ENCODE data around the gene NPAS3.
A peak's percentile ranks its signal among the peaks of the same experiment; 100 is the strongest.

The NPAS3 gene

DNA sequence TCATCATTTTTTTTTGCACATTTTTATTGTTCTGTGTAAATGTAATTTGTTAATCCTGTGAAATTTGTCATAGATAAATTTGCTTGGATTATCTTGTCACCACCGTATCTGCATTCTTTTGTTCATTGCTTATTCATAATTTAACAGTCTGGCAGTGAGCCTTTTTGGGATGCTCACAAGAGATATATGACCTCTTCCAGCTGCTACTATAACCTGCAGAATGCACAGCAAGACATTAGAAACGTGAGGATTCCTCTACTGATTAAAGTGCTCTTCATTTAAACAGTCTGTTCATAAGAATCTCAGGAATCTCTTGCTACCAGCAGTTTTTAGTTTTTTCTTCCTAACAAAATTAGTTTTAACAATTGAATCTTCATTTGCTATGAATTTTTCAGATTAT, 9.1 kb downstream of the NPAS3 start:
- TF ChIP-seq, protein P1, sequence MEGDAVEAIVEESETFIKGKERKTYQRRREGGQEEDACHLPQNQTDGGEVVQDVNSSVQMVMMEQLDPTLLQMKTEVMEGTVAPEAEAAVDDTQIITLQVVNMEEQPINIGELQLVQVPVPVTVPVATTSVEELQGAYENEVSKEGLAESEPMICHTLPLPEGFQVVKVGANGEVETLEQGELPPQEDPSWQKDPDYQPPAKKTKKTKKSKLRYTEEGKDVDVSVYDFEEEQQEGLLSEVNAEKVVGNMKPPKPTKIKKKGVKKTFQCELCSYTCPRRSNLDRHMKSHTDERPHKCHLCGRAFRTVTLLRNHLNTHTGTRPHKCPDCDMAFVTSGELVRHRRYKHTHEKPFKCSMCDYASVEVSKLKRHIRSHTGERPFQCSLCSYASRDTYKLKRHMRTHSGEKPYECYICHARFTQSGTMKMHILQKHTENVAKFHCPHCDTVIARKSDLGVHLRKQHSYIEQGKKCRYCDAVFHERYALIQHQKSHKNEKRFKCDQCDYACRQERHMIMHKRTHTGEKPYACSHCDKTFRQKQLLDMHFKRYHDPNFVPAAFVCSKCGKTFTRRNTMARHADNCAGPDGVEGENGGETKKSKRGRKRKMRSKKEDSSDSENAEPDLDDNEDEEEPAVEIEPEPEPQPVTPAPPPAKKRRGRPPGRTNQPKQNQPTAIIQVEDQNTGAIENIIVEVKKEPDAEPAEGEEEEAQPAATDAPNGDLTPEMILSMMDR (IDR thresholded peaks at IDR 0.05; ENCODE audit: poor library complexity, severe bottlenecking) = no peak
- DNase-seq (ENCODE audit: low spot score) (no peak), ATAC-seq (ENCODE audit: low read depth) (no peak)
- H3K36me3 ChIP-seq (ENCODE audit: low read depth) = no peaks in the 10 kb centered on the region
- H3K27ac ChIP-seq (ENCODE audit: poor library complexity, severe bottlenecking) = no peak overlapping the region
- H3K27me3 ChIP-seq (ENCODE audit: insufficient read depth, poor library complexity, severe bottlenecking) = peaks cover 78% of the 10 kb centered on the region
- H3K4me1 ChIP-seq (ENCODE audit: insufficient read depth, poor library complexity, severe bottlenecking) = no peaks in the 10 kb centered on the region
- no peak overlapping the region for H3K4me3 ChIP-seq (ENCODE audit: severe bottlenecking)
- H3K9me3 ChIP-seq (ENCODE audit: severe bottlenecking) = no peaks in the 10 kb centered on the region

DNA sequence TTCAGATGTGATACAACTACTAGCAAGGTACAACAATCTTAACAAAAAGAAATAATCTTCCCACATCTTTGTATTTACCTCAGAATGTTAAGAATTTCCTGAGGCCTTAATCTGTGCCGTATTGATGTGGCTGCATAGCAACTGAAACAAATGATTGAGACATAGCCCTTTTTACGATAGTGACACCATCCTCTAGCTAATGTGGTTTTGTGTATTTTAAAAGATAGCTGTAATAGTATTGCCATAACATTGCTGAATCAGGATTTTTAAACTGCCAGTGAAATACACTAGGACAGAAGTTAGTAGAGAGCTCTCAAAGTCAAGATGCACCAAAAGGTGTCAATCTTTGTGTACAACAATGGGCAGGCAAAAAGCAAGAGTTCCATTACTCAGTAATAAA, 11.9 kb downstream of the NPAS3 start:
- no peak for DNase-seq (ENCODE audit: low spot score)
- TF ChIP-seq, protein P1 (IDR thresholded peaks at IDR 0.05; ENCODE audit: poor library complexity, severe bottlenecking) = no peak
- Histone ChIP-seq H3K27me3 (ENCODE audit: insufficient read depth, poor library complexity, severe bottlenecking) (peaks cover 68% of the 10 kb centered on the region), H3K4me1 (ENCODE audit: insufficient read depth, poor library complexity, severe bottlenecking) (no peaks in the 10 kb centered on the region), H3K27ac (ENCODE audit: poor library complexity, severe bottlenecking) (no peak overlapping the region), H3K36me3 (ENCODE audit: low read depth) (no peaks in the 10 kb centered on the region), H3K4me3 (ENCODE audit: severe bottlenecking) (no peak overlapping the region), H3K9me3 (ENCODE audit: severe bottlenecking) (no peaks in the 10 kb centered on the region)
- no peak for ATAC-seq (ENCODE audit: low read depth)

DNA sequence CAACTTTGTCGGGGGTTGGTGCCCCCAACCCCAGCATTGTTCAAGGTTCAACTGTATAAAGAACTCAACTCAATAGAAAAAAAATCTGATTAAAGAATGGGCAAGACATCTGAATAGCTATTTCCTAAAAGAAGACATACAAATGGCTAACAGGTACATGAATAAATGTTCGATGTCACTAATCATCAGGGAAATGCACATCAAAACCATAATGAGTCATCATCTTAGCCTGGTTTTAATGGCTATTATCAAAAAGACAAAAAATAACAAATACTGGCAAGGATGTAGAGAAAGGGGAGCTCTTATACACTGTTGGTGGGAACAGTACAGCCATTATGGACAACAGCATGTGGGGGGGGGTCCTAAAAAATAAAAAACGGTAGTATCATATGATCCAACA, 28.7 kb downstream of the NPAS3 start:
- DNase-seq (ENCODE audit: low spot score) = no peak

GRCh38 chr14:32968972-32969544, 30.4 kb downstream of the NPAS3 start:
- DNase-seq (ENCODE audit: low spot score) (no peak), ATAC-seq (ENCODE audit: low read depth) (0 out of 3 replicates have a peak, but pooled peaks have one; percentile 23)
- no peaks in the 10 kb centered on the region for H3K36me3 ChIP-seq (ENCODE audit: low read depth)
- H3K27ac ChIP-seq (ENCODE audit: poor library complexity, severe bottlenecking) = no peak overlapping the region
- no peaks in the 10 kb centered on the region for H3K4me1 ChIP-seq (ENCODE audit: insufficient read depth, poor library complexity, severe bottlenecking)
- no peaks in the 10 kb centered on the region for H3K9me3 ChIP-seq (ENCODE audit: severe bottlenecking)
- no peak overlapping the region for H3K4me3 ChIP-seq (ENCODE audit: severe bottlenecking)
- TF ChIP-seq, protein P1 (IDR thresholded peaks at IDR 0.05; ENCODE audit: poor library complexity, severe bottlenecking) = no peak
- H3K27me3 ChIP-seq (ENCODE audit: insufficient read depth, poor library complexity, severe bottlenecking) = peaks cover 35% of the 10 kb centered on the region

More for the DNA sequence above, 28.7 kb downstream of the NPAS3 start:
- no peak for ATAC-seq (ENCODE audit: low read depth)
- Histone ChIP-seq H3K27ac (ENCODE audit: poor library complexity, severe bottlenecking) (no peak overlapping the region), H3K9me3 (ENCODE audit: severe bottlenecking) (no peaks in the 10 kb centered on the region), H3K27me3 (ENCODE audit: insufficient read depth, poor library complexity, severe bottlenecking) (peaks cover 34% of the 10 kb centered on the region), H3K4me1 (ENCODE audit: insufficient read depth, poor library complexity, severe bottlenecking) (no peaks in the 10 kb centered on the region), H3K36me3 (ENCODE audit: low read depth) (no peaks in the 10 kb centered on the region), H3K4me3 (ENCODE audit: severe bottlenecking) (no peak overlapping the region)
- TF ChIP-seq, protein P1 (IDR thresholded peaks at IDR 0.05; ENCODE audit: poor library complexity, severe bottlenecking) = no peak

DNA sequence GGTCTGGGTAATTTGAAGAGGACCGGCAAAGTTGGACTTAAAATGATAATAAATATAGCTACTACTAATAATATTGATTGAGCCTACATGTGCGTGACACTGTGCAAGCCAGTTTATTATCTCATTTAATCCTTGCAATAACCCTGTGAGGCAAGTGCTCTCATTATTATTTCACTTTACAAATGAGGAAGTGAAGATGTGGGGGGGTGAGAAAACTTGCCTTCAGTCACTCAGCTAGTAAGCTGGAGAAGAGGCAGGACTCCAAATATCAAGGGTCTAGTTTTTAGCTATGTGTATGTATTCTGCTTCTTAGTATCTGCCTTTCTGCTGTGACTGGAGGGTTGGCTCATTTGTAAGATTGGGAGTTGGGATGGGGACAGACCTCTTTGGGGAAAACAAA, 39.2 kb downstream of the NPAS3 start:
- Histone ChIP-seq H3K4me1 (ENCODE audit: insufficient read depth, poor library complexity, severe bottlenecking) (no peaks in the 10 kb centered on the region), H3K4me3 (ENCODE audit: severe bottlenecking) (no peak overlapping the region), H3K27me3 (ENCODE audit: insufficient read depth, poor library complexity, severe bottlenecking) (peaks cover 27% of the 10 kb centered on the region), H3K27ac (ENCODE audit: poor library complexity, severe bottlenecking) (no peak overlapping the region), H3K36me3 (ENCODE audit: low read depth) (no peaks in the 10 kb centered on the region), H3K9me3 (ENCODE audit: severe bottlenecking) (no peaks in the 10 kb centered on the region)
- ATAC-seq (ENCODE audit: low read depth) = no peak
- DNase-seq (ENCODE audit: low spot score) = no peak
- TF ChIP-seq, protein P1 (IDR thresholded peaks at IDR 0.05; ENCODE audit: poor library complexity, severe bottlenecking) = no peak
